GM18517 (cell line): ENCODE data around the gene INTS6.
A peak's percentile ranks its signal among the peaks of the same experiment; 100 is the strongest.

Experiments
- ATAC-seq: cut with Tn5 transposase; IDR thresholded peaks from one replicate; pipeline ENCODE4 v1.9.1; 2021; ENCODE audit warnings: mild to moderate bottlenecking, moderate library complexity; ENCODE audit not compliant: unreplicated experiment

The INTS6 gene

DNA sequence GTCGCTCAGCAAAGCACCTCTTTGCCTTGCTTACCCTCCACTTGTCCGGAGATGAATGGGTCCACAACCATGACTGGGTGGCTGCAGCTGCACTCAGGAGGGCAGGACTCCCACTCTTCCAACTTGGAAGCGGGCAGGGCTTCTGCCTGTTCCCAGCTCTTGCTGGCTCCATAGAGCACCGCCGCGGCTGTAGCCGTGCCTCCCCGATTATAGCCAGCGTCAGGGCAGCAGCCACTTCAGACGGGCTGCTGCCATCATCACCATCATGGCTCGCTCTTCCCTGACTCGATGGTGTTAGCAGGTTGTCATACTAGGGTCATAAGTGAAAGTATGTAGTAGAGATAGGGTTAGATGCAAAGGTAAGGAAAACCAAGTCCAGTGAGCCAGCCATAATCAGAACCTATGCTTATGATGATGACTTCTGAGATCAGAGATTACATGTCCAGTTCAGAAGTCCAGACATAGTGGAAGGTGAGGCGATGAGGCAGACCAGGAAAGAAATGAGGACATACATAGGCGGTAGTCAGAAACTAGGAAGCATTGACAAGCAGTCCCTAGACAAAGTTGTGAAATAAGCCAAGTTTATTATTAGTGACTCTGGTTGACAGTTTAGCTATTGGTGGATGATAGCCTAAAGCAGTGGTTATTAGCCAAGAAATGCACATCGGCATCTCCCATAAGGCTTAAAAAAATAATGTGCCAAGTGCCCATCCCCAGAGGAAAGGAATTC is 4.4 kb upstream of the INTS6 start:
- ATAC-seq, result no peak

DNA sequence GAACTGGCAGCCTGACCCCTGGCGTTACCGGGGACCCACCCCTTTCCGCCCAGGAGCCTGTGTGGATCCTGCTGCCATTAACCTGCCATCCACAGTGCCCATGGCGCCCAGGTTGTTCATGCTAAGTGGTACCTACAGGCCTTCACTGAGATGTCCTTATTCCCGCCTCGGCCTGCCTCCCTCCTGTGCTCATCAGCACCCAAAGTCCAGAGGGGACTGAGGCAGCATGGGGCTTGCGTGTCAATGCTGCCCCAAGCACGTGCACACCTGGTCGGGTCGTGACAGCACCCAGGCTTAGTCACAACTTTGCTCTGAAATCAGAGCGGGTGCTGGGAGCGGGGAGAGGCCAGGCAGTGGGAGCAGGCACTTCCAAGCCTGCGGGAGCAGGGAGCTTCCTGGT is 3.7 kb upstream of the INTS6 start:
- ATAC-seq, result no peak

DNA sequence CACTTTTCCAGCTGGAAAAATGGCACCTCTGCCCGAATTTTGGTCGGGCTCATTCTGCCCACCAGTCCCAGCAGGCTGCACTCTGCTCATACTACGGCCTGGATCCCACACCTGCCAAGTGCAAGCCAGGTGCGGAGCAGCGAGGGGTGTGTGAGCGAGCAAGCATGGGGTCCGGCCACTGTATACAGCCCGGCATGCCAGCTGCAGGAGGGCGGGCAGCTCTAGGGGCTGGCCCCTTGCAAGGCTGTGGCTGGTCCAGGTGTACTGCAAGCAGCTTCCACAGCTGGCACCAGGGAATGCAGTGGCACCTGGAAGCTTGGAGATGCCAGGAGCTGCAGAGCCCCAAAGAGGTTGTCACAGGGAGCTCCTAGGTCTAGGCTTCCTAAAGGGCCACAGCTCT is 2.7 kb upstream of the INTS6 start:
- no peak for ATAC-seq

DNA sequence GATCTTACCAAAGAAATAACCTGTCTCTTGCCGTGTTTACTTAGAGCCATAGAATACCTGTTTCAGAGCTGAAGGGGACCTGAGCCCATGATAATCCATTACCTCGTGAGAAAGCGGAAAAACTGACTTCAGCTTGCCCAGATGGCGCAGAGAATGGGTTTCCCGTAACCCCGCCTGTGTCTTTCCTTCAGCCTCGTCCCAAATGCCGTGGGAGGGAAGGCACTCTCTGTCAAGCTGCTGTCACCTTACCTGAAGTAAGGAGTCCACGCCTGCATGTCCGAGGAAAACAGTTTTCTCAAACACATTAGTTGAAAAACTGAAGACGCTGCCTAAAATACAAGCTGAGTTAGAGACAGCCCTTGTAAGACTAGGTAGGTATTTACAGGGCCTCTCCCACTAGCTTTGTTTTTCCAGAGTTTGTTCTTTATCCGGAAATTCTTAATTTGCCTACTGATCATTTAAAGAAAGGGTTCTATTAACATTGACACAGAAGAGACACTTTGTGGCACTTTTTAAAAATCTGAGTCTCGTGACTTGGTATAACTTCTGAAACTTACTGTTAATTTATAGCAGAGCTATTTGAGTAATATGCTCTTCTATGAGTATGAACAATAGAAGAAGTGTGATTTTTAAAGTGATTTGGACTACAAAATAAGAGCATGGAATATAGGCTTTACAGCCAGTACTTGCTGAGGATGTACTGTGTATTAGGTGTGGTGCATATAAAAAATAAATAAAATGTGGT is 1.3 kb upstream of the INTS6 start:
- no peak for ATAC-seq

DNA sequence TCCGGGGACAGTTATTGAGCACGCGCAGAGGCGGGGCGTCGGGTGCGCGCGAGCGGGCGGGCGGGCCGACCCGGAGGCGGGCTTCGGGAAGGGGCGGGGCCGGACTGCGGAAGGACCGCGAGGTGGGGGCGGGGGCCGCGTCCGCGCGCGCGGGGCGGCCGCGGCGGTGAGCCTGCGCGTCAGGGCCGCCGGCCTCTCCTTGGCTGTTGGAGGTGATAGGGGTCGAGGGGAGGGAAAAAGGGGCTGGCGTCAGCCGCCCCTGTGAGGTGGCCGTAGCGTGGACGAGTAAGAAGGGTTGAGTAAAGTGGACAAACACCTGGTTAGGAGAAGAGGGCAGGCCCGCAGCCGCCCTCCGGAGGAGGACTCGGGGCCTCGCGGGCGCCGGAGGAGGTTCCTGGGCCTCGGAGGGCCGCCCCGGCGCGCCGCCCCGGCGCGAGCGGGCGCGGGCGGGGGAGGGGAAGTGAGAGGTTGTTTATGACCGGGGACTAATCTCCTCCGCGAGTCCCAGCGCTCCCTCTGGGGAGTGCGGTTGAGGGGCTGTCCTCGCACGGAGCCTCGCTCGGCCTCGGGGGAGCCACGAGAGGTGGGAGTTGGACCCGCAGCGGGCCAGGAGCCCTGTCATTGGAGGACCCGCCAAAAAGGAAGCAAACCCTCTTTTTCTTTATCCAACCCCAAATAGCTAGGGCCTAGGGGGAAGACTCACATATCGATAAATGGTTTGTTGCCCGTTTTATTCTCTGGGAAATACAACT is 547 bp upstream of the INTS6 start:
- peak; percentile 48 for ATAC-seq

DNA sequence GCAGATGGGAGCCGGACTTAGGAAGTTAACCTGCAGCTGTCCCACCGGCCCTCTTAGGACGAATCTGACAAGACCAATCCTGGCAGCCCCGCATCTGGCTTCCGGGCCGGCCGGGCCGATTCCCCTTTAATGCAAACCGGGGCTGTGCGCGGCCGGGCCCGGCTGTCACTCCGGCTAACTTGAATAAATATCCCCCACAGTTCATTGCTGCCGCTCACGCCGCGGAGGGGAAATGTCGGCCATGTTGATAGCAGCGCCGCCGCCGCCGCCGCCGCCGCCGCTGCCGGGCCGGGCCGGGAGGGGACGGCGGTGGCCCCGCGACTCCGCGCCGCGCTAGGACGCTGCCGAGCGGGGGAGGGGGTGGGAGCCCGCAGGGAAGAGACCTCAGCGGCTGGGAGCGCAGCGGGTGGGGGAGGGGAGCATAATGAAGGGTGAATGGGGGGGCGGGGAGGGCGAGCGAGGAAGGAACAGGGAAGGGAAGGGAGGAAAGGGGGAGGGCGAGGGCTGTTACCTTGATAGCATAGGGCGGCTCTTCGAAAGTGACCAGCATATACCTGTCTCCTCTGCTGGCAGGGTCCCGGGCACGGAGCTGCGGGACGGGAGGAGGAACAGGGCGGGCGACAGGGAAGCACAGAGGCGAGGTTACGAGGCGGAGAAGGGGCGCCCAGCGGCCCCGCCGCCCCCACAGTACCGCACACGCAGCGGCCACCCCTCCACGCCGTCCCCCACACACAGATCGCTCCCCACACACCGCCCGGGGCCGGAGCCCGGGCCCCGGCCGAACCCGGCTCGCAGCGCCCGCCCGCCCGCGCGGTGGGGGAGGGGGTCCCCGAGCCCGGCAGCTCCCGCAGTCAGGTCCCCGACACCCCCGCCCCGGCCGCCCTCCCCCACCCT is 1.1 kb downstream of the INTS6 start:
- peak; percentile 22 for ATAC-seq

DNA sequence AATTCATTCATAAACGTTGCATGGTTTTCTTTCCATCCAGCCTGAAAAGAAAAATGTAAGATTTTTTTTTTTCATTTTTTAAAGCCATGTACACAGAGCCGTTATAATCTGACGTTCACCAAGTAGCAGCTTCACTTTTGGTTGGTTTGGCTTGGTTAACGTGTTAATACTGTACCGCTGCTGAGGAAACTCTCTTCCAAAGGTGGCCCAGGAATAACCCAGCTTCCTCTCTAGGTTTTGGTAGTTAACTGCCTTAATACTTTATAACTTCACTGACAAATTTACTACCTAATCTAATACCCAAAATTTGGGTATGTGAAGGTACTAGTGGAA is 1.7 kb downstream of the INTS6 start:
- no peak for ATAC-seq

DNA sequence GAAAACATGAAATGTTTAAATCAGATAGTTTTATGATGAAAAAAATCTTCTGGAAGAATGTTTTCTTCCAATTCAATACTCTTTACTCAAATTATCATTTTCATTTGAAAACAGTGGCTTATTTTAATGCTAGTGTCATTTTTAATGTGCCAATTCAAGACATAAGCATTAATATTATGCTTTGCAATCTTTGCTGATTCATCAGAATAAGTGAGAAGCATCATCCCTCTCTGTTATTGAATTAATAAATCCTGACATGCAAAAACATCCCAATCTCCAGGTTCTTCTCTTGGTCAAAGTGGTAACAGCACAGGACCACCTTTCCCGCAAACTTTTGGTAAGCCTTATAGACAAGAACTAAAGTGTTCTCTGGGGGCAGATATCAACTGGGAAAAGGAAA is 3.8 kb downstream of the INTS6 start:
- no peak for ATAC-seq

DNA sequence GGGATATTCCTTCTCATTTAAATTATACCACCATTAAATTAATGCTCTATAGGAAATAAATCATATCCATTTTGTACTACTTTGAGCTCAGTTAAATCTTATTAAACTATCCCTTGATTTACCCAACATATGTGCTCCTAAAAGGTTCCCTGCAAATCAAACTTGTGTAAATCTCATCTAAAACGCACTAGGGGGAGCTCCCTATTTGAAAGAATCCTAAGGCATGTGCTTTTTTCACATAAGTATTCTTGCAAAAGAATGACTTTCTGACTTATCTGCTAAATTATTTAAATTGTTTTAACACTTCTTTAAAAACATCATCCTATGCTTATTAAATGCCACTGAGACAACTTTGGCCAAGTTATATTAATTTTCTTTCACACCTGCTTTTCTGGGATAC is 7.9 kb downstream of the INTS6 start:
- ATAC-seq, result no peak

DNA sequence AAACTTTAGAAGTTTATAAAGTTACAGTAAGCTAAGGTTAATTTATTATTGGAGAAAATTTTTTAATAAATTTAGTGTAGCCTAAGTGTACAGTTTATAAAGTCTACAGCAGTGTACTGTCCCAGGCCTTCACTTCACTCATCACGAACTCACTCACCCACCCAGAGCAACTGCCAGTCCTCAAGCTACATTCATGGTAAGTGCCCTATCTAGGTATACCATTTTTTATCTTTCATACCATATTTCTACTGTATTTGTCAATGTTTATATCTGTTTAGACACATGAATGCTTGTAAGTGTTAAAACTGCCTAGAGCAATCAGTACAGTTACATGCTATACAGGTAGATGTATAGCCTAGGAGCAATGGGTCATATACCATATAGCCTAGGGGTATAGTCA is 12.5 kb downstream of the INTS6 start:
- ATAC-seq, result no peak

DNA sequence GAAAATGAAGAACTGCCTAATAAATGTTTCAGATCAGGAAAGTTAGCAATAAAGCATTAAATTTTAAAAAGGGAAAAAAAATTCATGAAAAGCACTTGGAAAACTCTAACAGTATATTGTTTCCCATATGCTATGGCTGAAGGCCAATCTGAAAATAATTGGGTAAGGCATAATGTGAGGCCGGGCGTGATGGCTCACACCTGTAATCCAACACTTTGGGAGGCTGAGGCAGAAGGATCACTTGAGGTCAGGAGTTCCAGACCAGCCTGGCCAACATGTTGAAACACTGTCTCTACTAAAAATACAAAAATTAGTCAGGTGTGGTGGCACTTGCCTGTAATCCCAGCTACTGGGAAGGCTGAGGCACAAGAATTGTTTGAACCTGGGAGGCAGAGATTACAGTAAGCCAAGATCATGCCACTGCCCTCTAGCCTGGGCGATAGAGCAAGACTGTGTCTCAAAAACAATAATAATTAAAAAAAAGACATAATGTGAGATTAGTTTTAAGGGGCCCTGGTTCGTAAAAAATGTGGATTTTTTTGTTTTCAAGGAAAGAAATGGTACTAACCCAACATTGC is 15.2 kb downstream of the INTS6 start:
- ATAC-seq, result no peak

DNA sequence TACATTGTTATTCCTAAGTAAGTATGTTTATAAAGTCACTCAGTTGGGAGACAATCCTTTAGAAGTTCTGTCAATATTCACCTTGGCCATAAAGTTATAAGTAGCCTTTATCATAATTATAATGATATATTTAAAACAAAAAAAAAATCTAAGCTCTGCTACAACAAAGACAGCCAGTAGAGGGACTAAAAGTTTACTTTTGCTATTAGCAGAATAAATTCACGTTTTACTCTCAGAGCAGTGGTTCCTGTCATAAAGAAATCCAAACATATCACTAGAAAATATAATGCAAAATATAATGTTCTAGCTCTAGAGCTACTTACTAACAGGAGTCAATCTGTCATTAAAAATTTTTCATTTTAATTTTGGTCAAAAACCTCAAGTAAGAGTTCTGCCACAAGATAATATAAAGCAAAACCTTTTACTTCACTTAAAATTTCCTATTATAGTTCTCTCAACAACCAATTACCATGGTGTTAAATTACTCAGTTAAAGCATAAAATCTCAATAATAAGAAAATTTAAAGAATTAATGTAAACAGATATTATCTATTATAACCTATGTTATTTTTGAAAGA is 17.7 kb downstream of the INTS6 start:
- no peak for ATAC-seq

DNA sequence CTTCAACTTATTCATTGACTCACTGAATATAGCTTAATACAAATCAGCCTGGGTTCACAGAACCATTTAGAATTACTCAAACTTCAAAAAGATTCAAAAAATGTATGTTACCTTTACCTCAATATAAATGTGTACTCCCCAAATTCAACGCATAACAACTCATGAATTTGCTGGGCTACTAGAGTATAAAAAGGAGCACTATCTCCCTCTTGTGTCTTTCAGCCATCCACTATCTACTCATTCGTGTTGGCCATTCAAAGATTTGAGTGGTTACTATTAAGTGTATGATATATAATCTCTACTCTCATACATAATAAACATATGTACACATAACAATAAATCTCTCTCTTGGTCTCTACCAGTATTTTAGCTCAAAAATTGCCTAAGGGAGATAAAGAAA is 20.3 kb downstream of the INTS6 start:
- ATAC-seq, result no peak

DNA sequence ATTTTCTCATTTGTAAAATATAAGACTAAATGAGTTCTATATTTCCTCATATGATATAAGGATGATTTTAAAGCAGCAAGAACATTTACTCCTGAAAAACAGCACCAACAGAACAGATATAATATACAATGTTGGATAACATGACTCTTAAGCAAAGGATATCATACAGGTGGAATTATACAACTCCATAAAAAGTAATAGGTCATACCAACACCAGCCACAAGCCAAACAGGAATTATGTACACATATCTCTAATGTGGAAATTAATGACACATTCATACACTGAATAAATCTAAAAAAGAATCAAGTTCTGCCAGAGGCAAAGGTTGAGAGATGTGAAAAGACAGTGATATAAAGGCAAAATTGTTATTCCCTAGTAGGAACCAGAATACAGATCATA is 25.9 kb downstream of the INTS6 start:
- ATAC-seq, result no peak

DNA sequence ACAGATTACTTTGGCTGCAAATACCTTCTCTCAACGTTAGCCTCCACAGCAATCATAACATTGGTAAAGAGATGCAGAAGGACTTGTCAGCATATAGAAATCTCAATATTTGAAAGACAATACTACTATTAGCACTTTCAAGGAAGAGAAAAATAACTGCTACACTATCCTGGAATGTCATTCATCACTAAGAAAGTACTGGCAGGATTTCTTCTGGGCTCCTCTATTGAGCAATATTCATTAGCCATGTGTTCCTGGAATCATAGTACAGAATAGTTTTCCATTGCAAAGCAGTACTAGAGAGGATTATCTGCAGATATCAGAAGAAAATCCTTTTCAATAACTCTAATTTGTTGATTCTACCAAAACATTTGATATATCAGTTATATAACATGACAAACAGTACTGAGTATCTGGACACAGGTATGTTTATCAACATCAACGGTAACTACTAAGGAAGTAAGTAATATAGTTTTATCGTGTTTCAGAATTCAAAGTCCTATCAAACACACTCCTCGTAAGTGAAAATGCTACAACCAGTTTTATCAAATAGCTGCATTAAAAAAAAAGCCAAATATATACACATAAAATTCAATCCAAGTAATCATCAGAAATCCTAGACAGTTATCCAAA is 27.3 kb downstream of the INTS6 start:
- ATAC-seq, result no peak

DNA sequence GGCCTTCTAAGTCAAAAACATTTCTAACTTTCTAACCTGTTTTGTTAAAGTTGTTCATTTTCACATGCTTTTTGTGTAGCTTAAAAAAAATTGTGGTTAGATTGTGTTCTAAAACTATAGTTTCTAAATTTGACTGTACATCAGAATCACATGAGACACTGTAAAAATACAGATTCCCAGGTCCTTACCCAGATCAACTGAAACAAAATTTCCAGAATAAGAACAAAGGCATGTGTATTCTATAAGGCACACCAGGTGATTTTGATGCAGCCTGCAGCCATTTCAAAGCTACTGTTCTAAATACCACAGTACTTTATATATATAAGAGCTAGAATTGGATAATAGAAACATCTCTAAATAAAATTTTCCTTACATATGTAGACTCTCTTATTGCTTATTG is 29.1 kb downstream of the INTS6 start:
- no peak for ATAC-seq

DNA sequence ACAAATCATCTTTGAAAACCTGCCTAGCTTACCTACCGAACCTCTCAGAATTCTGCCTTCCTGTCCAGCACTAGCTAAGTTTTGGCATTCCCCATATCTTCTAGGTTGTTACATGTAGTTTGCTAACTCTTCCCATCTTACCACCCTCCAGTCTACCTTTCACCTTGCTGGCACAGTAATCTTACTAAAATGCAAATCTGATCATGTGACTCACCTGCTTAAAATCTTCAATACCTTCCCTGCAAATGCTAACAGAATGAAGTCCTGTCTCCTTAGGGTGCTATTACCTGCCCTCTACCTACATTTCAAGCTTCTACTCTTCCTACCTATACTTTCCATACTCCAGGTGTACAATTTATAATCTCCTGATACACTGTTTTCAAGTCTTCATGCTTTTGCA is 30.4 kb downstream of the INTS6 start:
- no peak for ATAC-seq

DNA sequence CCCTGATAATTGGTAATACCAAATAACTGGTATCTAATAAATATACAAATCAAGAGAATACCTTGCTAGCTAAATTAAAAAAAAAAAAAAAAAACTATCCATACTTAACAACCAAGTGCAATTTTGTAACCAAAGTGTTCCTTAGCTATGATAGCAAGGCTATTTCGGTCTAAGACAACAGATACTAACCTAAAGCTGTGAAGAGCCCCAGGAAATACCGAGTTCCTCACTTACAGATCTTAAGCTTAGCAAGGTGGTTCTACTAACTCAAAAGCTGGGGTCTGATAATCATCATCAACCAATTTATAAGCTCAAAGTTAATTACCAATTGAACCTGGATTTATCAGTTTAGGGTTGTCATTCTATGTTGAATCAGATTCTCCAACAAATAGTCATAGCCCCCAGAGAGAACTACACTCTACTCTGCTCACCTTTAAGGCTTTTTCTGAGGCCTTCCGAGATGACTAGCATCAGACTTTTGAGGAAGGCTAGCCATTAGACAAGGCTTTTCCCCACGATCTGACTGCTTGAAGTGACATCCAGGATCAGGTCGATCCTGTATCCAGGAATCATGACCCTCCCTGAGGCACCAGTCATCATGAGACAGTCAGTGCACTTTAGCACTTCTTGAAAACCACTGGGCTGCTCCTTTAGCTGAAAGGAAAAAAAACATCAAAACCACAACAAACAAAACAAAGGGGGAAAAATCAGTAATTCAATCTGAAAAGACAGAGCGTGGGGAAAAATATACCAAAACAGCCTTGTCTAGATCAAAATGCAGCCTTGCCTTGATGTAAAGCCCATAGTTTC is 31.9 kb downstream of the INTS6 start:
- ATAC-seq, result no peak

DNA sequence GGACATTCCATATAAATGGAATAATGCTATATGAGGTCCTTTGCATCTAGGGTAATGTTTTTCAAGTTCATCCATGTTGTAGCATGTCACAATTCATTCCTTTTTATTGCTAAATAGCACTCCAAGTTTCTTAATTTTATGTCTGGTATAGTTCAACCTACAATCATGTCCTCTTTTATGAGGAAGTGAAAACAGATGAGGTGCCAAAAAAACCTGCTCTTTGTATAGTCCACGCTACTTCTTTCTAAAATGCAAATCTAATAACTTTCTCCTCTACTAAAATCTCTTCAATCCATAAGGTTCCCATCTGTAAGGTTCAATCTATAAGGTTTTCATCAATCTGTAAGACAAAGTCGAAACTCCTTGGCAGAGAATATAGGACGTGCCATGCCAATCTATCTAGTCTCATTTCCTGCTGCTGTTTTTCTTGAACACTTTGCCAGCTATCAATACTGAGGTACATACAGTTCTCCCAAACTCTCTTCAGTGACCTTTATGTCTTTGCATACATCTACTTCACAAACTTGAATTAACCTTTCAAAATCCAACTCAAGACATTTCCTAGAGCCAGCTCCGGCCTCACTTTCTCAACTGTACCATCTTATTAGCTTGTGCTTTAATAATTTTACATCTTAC is 33.7 kb downstream of the INTS6 start:
- peak; percentile 65 for ATAC-seq
